Measurements from ENCODE around the gene TBX18. TPM values are rescaled to one million over a fixed set of nuclear protein-coding genes. Genes with fewer than 3 reads are reported as not detected.

The TBX18 gene
- total RNA-seq, 1 experiment from 2014 or later: not detected

- Histone ChIP-seq H4K5ac (ENCODE audit: insufficient read length, low read depth, low read length) (no peak overlapping the region), H3K4me1 (ENCODE audit: insufficient read depth, low read length) (no peaks in the 10 kb centered on the region), H3K18ac (ENCODE audit: insufficient read length, low read depth, low read length) (no peak overlapping the region), H3K4ac (ENCODE audit: low read depth, low read length) (no peak overlapping the region), H3K9ac (ENCODE audit: extremely low read depth, insufficient read length, low read length) (no peak overlapping the region), H3K23ac (ENCODE audit: insufficient read length, low read depth, low read length) (no peak overlapping the region), H3K14ac (ENCODE audit: insufficient read depth, low read length) (no peak overlapping the region), H3K79me2 (ENCODE audit: insufficient read depth, low read length) (no peaks in the 10 kb centered on the region), H2AK5ac (ENCODE audit: insufficient read length, low read length) (no peak overlapping the region), H2BK12ac (ENCODE audit: insufficient read length, low read depth, low read length) (no peak overlapping the region), H3K9me3 (ENCODE audit: control insufficient read depth, low read depth, low read length) (no peaks in the 10 kb centered on the region), H3K27me3 (ENCODE audit: insufficient read depth, low read length) (no peaks in the 10 kb centered on the region), H2AFZ (ENCODE audit: low read length) (no peak overlapping the region), H3K23me2 (ENCODE audit: insufficient read length, low read depth, low read length, poor library complexity, severe bottlenecking) (no peaks in the 10 kb centered on the region), H4K91ac (ENCODE audit: insufficient read length, low read depth, low read length) (no peak overlapping the region), H3K27ac (ENCODE audit: insufficient read length, low read depth, low read length) (no peak overlapping the region), H3K56ac (ENCODE audit: insufficient read length, low read depth, low read length) (no peak overlapping the region), H2BK20ac (ENCODE audit: low read depth, low read length, poor library complexity, severe bottlenecking) (no peak overlapping the region), H2BK120ac (ENCODE audit: low read depth, low read length, poor library complexity, severe bottlenecking) (no peak overlapping the region), H2BK5ac (ENCODE audit: insufficient read length, low read length) (no peak overlapping the region), H2BK15ac (ENCODE audit: low read depth, low read length) (no peak overlapping the region), H4K8ac (replicated peaks; ENCODE audit: insufficient read length, low read depth, low read length) (no peak overlapping the region), H3K4me2 (ENCODE audit: insufficient read depth, insufficient read length, low read length) (no peak overlapping the region), H3K79me1 (ENCODE audit: insufficient read depth, low read depth, low read length, poor library complexity, severe bottlenecking) (no peaks in the 10 kb centered on the region), H4K20me1 (ENCODE audit: control insufficient read depth, insufficient read depth, insufficient read length) (no peaks in the 10 kb centered on the region), H3T11ph (ENCODE audit: low read length) (no peak overlapping the region)
- Mint-ChIP-seq H3K4me3 (no peak overlapping the region), H3K9me3 (no peaks in the 10 kb centered on the region), H3K27ac (no peak overlapping the region), H3K36me3 (ENCODE audit: insufficient read depth in 1 of 3, low read depth in 3 of 3) (no peaks in the 10 kb centered on the region), H3K27me3 (ENCODE audit: low read depth) (no peaks in the 10 kb centered on the region), H3K4me1 (peaks cover 4% of the 10 kb centered on the region in 2 experiments; a peak in 3 of 4 replicates)
- no peak for DNase-seq
- TF ChIP-seq CTCF (conservative IDR thresholded peaks at IDR 0.05): no peak
- no CpG with 5 or more reads among the region's 5 CpGs for WGBS (ENCODE audit: extremely low coverage, insufficient read length, low lambda C conversion rate)
These were observed 96.9 kb downstream of the TBX18 start for GRCh38 chr6:84667252-84668213.

Data from H9 (cell line).